Loucy (cell line): ENCODE measurements around the gene ACVR1.

Source experiments
- EZH2phosphoT487 ChIP-seq: fragments of 200-600 bp; IDR thresholded peaks from 2 replicates; pipeline ENCODE4 v1.6.1; 2018; ENCODE audit warnings: antibody characterized with exemption, mild to moderate bottlenecking, moderate library complexity, borderline replicate concordance
- TF ChIP-seq, protein P1 (sequence below): fragments of 200-600 bp; sonication (generic); conservative IDR thresholded peaks from 2 replicates; pipeline ENCODE4 v1.5.1; 2014; ENCODE audit warnings: mild to moderate bottlenecking, antibody characterized with exemption, low read length

DNA sequence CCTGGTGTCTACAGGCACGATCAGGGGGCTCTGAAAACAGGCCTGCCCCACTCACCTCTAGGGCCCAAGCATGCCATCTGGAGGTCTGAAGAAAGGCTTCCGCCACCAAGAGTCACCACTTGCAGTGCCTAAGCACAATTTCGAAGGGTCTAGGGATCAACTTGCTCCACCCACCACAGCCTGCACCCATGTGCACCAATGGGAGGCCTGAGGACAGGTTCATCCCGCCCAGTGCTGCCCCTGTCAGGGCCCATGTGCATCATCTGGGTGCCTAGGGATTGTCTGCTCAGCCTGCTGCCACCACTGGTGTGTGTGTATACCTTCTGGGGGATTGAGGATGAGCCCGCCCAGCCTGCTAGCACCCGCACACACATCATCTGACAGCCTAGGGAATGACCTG lies 126.4 kb downstream of the ACVR1 start:
- TF ChIP-seq, protein P1, sequence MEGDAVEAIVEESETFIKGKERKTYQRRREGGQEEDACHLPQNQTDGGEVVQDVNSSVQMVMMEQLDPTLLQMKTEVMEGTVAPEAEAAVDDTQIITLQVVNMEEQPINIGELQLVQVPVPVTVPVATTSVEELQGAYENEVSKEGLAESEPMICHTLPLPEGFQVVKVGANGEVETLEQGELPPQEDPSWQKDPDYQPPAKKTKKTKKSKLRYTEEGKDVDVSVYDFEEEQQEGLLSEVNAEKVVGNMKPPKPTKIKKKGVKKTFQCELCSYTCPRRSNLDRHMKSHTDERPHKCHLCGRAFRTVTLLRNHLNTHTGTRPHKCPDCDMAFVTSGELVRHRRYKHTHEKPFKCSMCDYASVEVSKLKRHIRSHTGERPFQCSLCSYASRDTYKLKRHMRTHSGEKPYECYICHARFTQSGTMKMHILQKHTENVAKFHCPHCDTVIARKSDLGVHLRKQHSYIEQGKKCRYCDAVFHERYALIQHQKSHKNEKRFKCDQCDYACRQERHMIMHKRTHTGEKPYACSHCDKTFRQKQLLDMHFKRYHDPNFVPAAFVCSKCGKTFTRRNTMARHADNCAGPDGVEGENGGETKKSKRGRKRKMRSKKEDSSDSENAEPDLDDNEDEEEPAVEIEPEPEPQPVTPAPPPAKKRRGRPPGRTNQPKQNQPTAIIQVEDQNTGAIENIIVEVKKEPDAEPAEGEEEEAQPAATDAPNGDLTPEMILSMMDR: no peak
- TF ChIP-seq EZH2phosphoT487: no peak
